Measurements from ENCODE around the gene NRAS.

The NRAS gene

GRCh38 chr1:114728553-114728952 lies 12.0 kb upstream of the NRAS start:
- DNase-seq = no peak

GRCh38 chr1:114725230-114725629 lies 8.7 kb upstream of the NRAS start:
- no peak for DNase-seq

GRCh38 chr1:114723915-114724314 lies 7.3 kb upstream of the NRAS start:
- no peak for DNase-seq

- DNase-seq = no peak
Observed at GRCh38 chr1:114723457-114723856, 6.9 kb upstream of the NRAS start.

- DNase-seq = no peak
Observed at GRCh38 chr1:114720492-114720891, 3.9 kb upstream of the NRAS start.

- no peak for DNase-seq
Observed at GRCh38 chr1:114719424-114719787, 2.8 kb upstream of the NRAS start.

GRCh38 chr1:114718661-114719423 lies 2.3 kb upstream of the NRAS start:
- no peak for DNase-seq

GRCh38 chr1:114715952-114716303 lies 643 bp downstream of the NRAS start:
- peak in 1 of 56 donors; percentile 3 for DNase-seq

- DNase-seq = no peak
Observed at GRCh38 chr1:114712977-114713376, 3.6 kb downstream of the NRAS start.

GRCh38 chr1:114710360-114710759 lies 6.2 kb downstream of the NRAS start:
- no peak for DNase-seq

GRCh38 chr1:114707604-114708003 lies 9.0 kb downstream of the NRAS start:
- DNase-seq = no peak

- no peak for DNase-seq
Observed at GRCh38 chr1:114703242-114703641, 13.3 kb downstream of the NRAS start.

- no peak for DNase-seq
Observed at GRCh38 chr1:114702737-114703136, 13.8 kb downstream of the NRAS start.

GRCh38 chr1:114701931-114702330 lies 14.6 kb downstream of the NRAS start:
- DNase-seq = no peak

- DNase-seq = no peak
Observed at GRCh38 chr1:114700036-114700600, 16.5 kb downstream of the NRAS start.

- DNase-seq = no peak
Observed at GRCh38 chr1:114696810-114697209, 19.8 kb downstream of the NRAS start.

GRCh38 chr1:114695430-114696058 lies 21.0 kb downstream of the NRAS start, which contains the start of gene AMPD1:
TSS of gene AMPD1 (minus strand) at chr1:114695546. CDS start at chr1:114695471, 75 bp downstream.
- no peak for DNase-seq

- no peak for DNase-seq
Observed at GRCh38 chr1:114694540-114695310, 21.8 kb downstream of the NRAS start.

- no peak for DNase-seq
Observed at GRCh38 chr1:114692947-114693346, 23.6 kb downstream of the NRAS start.

- DNase-seq = no peak
Observed at GRCh38 chr1:114691061-114691460, 25.5 kb downstream of the NRAS start.

GRCh38 chr1:114690148-114690547 lies 26.4 kb downstream of the NRAS start:
- DNase-seq = no peak

- DNase-seq = no peak
Observed at GRCh38 chr1:114688526-114688925, 28.0 kb downstream of the NRAS start.

All from amygdala (tissue), 56 donors.